Vagina (tissue), 2 donors: Measurements from ENCODE around the gene YES1.

Experiments used
- CTCF ChIP-seq, 3 experiments: fragments of 450-650 bp in 2 of 3; fragments of 200-600 bp in 1 of 3; sonication (generic) in 1 of 3; IDR thresholded peaks; one replicate each; pipeline ENCODE4 v1.5.1; 2017 to 2019; ENCODE audit warnings: antibody characterized with exemption in 3 of 3, mild to moderate bottlenecking in 2 of 3, moderate library complexity in 2 of 3
- POLR2A ChIP-seq, 2 donors: fragments of 450-650 bp; IDR thresholded peaks; one replicate each; pipeline ENCODE4 v1.6.1; 2017; ENCODE audit warnings: antibody characterized with exemption in 2 of 2, mild to moderate bottlenecking in 2 of 2, moderate library complexity in 2 of 2

GRCh38 chr18:774811-775210 is 37.2 kb downstream of the YES1 start:
- TF ChIP-seq CTCF (IDR thresholded peaks at IDR 0.05) = no peak
- TF ChIP-seq POLR2A (IDR thresholded peaks at IDR 0.05) = no peak
